Stimulated activated naive CD8-positive, alpha-beta T cell treated with anti-CD3 and anti-CD28 coated beads, Interleukin-15, Interleukin-2, amounts not matched to agents 100 U/mL and 50 U/mL, for 24 hours (primary cell): ENCODE data around the gene STK32C.

Experiments
- ATAC-seq: fragments of 150-1000 bp; cut with Tn5 transposase; one replicate; pipeline ENCODE4 v1.10.0; 2021
- DNase-seq: peaks from one replicate; pipeline ENCODE4 v3.0.0; 2021

The STK32C gene

DNA sequence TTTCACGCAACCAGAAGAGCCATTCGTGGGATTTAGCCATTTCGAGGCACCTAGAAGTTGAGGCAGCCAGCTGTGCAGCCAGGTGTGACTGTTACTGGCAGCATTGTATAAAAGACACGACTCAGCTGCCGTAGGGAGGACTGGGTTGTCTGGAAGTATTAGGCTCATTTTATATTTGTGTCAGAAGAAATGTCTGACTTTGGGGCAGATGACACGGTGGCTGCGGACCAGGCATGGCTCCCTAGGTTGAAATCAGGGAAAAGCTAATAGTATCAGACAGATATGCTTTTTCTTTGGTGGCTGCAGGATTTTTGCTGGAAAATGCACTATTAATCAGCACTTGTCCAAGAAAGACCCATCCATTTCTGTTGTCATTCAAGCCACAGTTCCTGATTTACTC, 125.2 kb downstream of the STK32C start:
- ATAC-seq (no peak), DNase-seq (no peak)

DNA sequence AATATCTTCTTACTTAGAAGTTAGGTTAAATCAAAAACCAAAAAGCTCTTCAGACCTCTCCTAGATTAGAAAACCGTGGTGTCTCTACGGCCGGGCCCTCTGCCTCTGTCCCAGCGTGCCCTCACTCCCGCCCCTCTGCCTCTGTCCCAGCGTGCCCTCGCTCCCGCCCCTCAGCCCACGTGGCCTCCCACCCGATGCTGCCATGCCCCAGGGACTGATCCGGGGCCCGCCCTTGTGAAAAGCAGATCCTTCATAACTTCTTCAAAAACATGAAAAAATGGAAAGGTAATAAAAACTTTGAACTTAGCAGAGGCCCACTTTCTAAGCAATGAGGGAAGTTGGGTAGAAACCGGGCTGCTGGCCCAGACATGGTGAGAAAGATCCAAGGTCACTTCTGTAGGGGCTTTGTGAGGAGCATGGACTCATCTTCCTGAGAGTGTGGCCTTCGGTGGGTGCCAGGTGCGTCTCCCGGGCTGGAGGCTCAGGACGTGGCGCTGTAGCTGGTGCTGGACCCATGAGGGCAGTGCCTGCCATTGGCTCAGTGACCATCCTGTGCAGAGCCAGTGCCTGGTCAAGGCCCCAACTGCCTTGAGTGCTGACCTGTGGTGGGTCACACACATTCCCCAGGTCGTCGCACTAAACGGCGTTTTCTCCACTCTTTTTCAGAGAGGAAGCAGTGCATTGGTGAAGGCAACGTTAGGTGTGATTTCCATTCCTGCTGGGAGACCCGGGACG, 125.9 kb downstream of the STK32C start:
- ATAC-seq, result no peak
- no peak for DNase-seq

DNA sequence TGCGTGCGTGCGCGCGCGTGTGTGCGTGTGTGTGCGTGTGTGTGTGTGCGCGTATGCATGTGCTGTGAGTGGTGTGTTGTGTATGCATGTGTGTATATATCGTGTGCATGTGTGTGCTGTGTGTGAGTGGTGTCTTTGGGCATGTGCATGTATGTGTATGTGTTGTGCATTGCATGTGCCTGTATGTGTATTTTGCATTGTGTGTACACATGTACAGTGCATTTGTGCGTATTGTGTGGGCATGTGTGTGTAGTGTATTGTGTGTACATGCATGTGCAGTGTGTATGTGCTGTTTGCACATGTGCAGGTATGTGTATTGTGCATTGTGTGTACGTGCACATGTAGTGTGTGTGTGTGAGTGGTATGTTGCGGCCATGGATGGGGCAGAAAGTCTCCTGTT, 127.0 kb downstream of the STK32C start:
- no peak for DNase-seq
- ATAC-seq, result no peak

DNA sequence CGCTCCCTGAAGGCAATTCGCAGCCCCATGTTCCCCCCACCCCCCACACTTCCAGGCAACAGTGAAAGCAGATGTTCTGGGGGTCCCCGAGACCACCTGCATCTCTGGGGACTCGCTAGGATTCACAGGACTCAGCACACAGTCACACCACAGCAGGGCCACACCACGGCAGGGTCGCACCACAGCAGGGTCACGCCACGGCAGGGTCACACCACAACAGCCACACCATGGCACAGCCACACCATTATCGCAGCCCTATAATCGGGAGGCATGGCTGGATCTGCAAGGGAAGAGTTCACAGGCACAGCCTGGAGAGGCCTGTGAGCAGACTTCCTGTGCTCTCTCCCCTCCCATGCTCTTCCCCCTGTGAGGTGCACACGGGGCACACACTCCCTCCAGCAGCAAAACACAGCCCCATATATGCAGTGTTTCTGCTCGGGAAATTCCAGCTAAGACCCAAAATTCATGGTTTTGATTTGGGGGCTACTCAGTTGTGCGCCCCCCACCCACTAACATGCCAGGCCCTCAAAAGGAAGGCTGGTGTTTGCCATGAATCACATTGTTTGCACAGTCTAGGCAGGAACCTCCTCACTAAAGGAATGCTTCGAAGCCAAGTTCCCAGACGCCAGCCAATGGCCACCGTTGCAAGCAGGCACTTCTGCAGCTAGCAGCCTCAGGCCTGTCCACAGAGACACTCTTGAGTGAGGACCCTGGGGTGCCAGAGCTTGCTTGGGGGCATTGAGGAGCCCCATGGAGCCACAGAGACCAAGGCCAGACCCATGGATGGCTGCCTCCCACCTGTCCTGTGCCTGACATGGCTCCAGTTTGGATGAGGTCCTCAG, 128.0 kb downstream of the STK32C start:
- DNase-seq, result no peak
- ATAC-seq, result no peak

DNA sequence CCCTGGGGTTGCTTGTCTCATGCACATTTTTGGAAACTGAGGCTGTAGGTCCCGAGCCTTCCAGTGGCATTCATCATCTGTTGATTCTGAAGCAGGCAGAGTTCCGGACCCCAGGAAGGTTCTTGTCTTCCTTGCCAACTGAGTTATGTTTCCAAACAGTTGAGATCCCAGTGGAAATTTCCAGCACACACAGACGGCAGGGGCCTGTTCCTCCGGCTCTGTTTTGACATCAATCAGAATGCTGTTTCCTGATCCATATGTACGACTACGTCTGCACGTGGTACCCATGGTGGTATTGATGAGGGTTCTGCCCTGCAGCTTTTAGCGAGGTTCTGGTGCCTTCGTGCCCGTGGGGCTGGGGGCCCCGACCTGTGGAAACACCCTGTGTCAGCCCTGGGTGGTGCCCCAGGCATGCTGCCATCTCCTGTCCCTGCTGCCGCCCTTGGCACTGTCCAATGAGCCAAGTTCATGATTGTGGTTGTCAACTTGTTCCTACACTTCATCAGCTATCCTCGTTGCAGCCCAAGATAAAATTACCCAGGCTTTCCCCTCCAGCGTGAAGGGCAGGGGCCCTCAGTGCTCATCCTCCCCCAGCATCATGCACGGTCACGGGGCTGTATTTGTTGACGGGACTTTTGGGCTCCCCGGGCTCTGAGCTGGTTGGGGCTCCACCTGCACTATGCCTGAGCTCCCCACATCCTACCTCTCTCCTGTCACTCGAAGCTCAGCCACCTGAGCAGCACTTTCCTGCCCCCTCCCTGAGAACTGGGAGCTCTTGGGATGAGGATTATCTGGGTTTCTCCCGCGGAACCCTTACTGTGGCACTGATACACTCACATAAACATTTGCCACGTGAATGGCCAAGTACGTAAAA, 128.8 kb downstream of the STK32C start:
- no peak for DNase-seq
- ATAC-seq, result no peak

DNA sequence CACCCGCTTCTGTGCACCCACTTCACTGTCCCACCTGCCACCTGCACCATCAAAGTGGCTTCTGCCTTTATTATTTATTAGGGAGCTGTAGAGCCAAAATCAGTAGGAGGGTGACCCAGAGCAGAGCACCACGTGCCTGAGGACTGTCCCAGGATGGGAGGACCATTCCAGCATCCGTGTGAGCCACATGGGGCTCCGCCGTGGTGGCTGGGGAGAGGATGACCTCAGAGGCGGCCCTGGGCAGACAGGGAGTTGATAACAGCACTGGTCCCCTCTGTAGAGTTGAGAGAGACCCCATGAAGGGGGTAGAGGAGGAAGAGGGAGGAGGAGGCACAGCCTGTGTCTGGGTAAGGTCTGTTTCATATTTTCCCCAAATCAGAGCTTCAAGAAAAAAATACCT, 129.7 kb downstream of the STK32C start:
- no peak for DNase-seq
- no peak for ATAC-seq

DNA sequence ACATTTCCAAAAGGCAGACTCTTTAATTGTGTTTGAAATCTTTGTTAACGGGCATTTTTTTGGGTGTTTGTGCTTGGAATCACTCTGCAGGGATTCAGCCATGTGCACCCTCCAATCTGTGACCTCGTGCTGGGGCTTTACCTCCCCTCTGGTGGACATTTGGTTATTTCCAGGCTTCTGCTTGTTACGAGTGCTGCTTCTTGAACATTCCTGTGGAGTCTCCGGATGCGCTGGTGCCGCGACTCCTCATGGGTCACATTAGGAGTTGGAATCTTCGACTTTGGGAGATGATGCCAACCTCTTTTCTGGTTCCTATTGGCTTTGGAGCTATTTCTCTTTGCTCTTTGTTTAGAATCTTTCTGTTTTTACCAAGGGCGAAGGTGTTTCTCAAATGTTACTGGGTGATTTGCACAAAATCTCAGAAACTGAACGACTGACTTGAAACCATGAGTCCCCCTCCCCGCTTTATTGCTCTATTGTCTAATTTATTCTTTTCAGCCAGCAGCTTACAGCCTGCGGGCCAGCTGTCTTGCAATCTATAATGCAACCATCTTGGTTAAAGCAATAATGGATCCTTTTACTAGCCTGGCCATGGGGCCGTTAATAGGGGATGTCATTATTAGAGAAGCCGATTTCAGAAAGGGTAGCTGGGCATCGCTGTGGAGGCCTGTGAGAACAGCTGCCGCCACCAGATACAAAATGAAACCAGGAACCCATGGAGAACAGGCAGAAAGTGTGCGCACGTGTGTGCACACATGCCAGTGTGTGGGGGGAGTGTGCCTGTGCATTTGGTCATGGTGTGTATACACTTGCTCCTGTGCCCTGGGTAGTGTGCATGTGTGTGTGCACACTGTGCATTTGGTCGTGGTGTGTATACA, 130.9 kb downstream of the STK32C start:
- no peak for ATAC-seq
- DNase-seq, result no peak

DNA sequence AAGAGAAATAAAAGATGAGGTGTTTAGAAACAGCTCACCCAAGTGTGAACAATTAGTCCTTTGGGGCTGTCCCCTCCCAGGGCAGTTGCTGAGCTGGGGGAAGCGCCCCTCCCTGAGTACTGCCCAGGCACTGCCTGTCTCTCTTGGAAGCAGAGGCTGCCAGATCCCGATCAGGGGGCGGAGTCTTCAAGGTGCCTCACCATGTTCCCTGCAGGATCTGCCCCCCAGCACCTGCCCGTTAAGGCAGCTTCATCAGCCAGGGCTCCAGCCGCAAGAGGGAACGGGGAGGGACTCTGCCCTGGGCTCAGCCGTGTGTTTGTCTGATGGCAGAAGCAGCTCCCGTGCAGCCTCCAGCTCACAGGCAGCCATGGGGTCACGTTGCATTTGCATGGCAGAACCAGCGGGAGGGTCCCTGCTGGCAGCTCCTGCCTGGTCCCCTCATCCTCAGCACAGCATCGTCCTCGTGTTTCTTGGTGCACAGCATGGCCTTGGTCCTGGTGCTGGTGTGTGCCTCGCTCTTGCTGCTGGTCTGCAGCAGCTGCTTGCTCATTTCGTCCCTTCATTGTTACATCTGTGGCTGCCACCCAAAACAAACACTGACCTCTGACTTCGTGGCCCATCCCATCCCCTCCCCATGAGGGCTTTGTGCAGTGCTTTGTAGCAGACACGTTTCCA, 131.7 kb downstream of the STK32C start:
- DNase-seq (no peak), ATAC-seq (no peak)

DNA sequence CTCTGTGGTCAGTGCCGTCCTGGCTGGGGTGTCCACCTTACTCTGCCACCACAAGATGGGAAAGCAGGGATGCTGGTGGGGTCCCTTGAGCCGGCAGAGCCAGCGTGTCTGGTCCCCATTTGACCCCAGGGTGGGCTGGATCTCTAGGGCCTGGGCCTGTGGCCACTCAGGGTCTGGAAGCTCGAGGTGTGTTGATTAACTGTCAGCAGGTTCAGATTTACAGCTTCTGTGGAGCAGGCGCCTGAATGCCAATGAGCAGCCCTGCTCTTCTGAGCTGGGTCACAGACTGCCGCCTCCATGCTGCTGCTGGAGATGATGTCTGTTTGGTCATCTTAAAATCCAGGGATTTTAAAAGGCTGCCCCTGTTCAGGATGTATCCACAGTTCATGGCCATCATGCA, 132.3 kb downstream of the STK32C start:
- no peak for DNase-seq
- ATAC-seq, result no peak

DNA sequence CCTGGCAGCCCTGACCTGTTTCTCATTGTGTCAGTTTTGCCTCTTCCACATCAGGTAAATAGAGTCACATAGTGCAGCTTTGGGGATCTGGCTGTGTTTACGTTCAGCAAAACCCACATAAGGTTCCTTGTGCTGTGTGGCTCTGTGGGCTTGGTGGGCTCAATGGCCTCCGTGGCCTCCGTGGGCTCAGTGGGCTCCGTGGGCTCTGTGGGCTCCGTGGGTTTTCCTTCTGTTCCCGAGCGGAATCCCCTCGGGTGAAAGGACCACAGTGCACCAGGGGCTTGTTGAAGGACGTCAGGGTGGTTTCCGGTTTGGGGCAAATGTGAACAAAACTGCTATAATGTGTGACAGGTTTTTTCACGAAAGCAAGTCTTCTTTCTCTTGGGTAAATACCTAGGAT, 133.5 kb downstream of the STK32C start:
- no peak for DNase-seq
- ATAC-seq, result no peak

DNA sequence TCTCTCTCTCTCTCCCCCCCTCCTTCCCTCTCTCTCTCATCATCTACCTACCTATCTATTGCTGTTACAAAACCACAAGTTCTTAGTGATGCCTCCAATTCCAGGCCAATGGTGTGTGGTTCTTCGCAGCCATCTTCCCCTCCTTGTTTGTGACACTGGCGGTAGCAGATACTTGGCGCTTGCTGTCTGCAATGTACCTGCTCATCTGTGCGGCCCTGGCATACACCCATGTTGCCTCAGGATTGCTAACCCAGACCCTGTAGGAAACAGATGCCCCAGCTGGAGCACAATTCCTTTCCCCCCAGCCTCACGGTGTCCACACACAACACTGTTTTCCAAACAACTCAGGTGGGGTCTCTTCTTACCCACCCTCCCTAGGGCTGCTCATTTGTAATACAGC, 134.6 kb downstream of the STK32C start:
- no peak for DNase-seq
- no peak for ATAC-seq

DNA sequence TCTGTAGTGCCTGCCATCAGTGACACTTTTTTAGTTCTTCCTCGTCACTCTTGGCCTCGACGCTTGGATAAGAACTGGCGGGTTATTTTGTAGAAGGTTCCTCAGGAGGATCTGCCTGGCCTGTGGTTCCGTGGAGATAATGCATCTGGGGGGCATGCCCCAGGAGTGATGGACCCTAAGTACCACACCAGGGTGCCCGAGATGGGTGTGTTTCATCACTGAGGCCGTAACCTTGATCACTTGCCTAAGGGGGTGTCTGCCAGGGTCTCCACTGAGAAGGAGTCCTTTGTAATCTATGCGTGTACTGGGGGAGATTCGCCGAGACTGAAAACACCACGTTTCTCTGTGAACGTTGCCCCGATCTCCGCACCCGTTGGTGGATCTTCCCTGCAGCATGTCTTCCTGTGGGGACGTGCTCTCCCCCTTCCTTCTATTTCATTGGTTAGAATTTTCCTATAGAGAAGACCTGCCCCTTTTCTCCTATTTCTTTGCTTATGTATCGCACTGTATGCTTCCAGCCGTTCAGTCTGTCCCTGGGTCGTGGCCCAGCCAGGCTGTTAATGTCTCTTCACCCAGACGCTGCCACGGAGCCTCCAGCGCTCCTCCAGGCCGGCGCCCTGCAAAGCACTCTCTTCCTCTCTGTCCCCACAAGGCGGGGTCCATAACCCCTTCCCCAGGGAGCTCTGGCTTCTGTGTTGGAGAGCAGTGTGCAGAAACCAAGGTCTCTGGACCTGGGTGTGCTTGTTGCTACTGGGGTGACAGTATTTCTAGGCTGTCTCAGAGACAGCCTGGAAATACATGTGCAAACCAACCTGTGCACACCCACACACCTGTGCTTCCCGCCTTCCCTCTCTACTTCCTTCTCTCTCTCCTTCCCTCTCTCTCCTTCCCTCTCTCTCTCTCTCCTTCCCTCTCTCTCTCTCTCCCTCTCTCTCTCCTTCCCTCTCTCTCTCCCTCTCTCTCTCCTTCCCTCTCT, 135.4 kb downstream of the STK32C start:
- ATAC-seq (peak; percentile 34), DNase-seq (no peak)

DNA sequence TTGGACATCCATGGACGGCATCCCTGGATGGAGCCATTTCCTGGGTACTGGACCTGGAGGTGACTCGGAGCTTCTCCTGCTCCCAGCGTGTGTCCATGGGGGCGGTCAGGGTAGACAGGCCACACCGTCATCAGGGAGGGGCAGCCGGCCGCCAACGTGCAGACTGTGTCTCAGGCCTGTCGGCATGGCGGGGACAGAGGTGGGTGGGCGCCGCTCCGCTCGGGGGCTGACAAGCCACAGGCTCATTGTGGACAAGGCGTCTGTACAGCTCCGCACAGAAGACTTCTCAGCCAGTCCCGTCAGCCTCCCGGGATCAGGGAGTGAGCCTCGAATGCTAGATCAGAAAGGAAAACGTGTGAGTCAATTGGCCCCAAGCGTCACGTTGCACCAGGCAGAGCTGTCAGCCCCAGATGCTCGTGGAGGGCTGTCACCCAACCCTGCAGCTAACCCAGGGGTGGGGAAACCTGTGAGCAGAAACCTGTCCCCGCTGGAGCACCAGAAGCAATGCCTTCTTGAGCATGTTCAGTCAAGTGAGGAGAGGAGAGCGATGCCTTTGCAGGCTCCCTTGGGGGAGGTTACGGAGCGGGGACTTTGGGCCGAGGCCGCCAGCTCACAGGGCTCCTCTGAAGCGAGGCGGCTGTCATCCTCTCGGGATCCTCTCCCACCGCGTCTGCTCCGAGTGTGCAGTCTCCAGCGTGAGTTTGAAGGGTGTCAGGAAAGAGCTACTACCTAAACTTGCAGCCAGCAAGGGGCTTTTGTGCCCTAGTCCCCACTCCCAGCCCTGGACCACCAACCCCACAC, 137.0 kb downstream of the STK32C start:
- DNase-seq, result no peak
- no peak for ATAC-seq

DNA sequence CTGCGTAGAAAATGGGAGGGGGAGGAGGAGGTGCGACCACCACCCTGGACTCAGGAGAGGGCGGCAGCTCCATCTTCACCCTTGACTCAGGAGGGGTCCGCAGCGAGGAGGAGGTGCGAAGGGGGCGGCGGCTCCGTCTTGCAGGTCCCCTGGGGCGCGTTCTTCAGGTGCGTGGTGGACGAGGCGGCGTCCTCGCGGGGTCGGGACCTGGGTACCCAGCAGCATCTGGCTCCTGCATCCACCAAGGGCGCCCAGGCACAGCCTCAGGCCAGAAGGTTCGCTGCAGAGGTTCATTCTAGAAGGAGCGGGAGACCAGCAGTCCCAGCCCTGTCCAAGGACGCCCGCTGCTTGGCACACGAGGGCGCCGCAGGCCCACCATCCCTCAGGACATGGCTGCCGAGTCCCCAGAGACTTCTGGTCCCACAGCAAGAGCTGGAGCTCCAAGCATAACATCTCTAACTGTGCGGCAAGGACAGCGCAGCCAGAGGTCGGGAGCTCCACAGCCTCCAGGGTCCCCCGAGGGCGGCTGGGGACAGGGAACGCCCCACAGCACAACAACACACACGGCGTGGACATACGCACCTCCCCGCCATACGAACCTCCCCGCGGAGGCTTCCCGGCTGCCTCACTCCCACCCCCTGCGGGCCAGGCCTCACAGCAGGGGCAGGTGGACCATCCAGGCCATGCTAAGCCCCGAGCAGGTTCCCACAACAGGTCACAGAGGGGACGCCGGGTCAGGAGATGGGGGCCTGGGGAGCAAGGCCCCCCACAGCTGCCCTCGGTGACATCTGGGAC, 137.8 kb downstream of the STK32C start:
- ATAC-seq (no peak), DNase-seq (no peak)

DNA sequence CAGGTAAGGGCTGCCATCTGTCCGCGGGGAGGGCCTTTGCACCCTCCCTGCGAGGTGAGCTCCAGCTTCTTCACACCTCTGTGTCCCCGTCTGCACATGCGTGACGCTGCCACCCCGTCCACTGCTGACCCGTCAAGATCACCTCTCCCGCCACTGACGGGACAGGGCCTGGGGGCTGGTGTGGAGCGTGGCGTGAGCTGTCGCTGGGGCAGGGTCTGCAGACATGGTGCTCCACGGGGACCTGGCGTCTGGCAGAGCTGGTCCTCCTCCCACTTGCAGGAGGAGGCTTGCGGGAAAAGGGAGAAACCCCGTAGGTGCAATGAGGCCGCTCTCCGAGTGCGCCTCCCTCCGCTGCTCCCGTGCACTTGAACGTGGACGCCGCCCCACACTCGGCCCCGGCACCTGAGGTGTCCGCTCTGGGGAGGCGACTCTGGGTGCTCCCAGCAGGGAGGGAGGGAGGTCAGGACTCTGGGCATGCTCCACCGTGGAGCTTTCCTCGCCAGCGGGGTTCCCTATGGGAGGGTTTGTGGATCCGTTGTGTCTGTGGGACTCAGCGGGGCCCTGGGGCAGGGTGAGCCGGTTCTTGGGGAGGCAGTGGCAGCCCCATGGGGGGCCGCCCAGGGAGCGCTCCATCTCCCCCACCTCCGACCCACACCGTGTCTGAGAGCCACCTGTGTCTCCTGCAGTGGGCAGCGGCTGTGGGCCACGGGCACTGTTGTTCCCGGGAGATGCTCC, 138.6 kb downstream of the STK32C start:
- ATAC-seq, result no peak

DNA sequence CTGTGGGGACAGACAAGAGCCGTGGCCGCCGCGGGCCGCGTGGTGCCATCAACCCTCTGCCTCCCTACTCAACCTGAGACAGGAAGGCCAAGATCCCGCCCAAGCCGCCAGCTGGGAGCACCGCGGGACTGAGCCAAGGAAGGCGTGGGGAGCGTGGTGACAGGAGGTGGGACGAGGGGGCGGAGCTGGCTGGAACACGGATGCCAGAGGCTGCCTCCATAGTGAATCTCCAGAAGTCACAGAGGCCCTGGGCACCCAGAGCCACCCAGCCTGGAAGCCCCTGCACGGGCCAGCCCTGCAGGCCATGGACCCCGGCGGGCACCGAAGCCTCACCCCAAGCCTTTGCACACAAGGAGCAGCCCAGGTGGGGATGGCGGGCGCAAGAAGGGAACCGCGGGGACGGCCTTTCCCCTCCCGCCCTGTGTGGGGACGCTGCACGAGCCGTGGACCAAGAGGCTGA, 139.1 kb downstream of the STK32C start:
- ATAC-seq, result no peak
- no peak for DNase-seq

More for the DNA sequence above, 138.6 kb downstream of the STK32C start:
- DNase-seq, result no peak

DNA sequence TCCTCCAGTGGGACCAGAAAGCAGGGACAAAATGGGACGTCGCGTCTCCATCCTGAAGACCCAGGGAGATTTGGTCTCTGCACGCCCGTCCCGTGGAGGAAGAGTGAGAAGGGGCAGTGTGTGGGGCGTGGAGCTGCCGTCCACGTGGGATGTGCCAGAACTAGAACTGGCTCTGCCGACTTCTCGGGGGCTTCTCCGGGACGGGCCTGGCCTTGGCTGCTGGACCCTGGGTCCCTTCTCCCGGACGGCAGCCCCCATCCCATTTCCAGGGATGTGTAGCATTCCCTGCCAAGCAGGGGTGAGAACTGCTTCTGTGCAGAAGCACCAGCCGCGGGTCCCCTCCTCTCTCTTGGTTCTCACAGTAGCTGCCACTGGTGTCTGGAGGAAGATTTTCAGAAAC, 139.8 kb downstream of the STK32C start:
- no peak for DNase-seq

More for the DNA sequence above, 139.8 kb downstream of the STK32C start:
- no peak for ATAC-seq
